NB4 (cell line): ENCODE results near the gene TECPR1.

Experiments
- DNase-seq: peaks from one replicate; pipeline ENCODE4 v3.0.0; 2010; ENCODE audit warnings: low read depth
- H3K4me3 ChIP-seq: one replicate; pipeline ENCODE4 v1.5.1; 2011; ENCODE audit warnings: mild to moderate bottlenecking, low read depth, low read length, moderate library complexity
- MYC ChIP-seq: IDR thresholded peaks from 2 replicates; pipeline ENCODE4 v1.6.1; 2011; ENCODE audit warnings: low read depth, low read length
- POLR2A ChIP-seq: IDR thresholded peaks from 2 replicates; pipeline ENCODE4 v1.6.1; 2011; ENCODE audit warnings: mild to moderate bottlenecking; ENCODE audit not compliant: insufficient read length; ENCODE audit errors: extremely low read depth
- TF ChIP-seq, protein P1 (sequence below): IDR thresholded peaks from one replicate; pipeline ENCODE4 v1.5.1; 2012; ENCODE audit warnings: low read depth, low read length
- TF ChIP-seq, protein P2 (sequence below): IDR thresholded peaks from 2 replicates; pipeline ENCODE4 v1.6.1; 2011; ENCODE audit warnings: low read depth, low read length

TECPR1 gene

DNA sequence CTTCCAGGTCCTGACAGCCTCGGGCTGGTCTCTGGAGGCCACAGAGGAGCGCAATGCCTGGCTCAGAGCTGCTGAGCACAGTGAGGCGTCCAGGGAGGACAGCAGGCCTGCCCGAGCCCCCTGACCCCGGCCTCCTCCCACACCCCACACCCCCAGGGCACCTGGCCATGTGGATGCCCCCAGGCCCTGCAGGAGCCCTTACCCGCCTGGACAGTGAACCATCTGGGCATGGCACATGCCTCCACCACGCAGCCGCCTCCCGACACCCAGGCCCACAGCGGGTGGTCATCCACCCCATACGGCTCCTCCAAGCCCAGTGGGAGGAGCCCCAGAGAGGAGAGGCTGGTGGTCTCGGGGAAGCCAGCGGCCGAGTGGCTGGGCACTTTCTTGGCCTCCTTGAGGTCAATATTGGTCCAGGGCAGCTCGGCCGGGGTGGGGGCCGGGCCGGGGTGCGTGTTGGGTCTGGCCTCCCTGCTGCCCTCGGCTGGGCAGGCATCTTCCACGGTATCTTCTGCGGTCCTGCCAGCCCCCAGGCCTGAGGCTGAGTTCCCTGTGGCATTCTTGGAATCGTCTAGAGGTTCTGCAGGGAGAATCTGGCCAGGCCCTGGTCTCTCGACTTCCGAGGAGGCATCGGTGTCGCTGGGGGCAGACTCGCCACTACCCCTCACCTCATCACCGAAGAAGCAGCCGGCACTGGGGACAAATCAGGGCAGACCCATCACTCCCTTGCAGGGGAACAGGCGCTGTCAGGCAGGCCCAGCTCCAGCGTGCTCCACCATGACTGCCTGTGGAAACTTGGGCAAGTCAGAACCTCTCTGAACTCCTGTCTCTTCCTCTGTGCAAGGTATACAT, 18.6 kb downstream of the TECPR1 start:
- H3K4me3 ChIP-seq, result no peak overlapping the region
- TF ChIP-seq, protein P1, sequence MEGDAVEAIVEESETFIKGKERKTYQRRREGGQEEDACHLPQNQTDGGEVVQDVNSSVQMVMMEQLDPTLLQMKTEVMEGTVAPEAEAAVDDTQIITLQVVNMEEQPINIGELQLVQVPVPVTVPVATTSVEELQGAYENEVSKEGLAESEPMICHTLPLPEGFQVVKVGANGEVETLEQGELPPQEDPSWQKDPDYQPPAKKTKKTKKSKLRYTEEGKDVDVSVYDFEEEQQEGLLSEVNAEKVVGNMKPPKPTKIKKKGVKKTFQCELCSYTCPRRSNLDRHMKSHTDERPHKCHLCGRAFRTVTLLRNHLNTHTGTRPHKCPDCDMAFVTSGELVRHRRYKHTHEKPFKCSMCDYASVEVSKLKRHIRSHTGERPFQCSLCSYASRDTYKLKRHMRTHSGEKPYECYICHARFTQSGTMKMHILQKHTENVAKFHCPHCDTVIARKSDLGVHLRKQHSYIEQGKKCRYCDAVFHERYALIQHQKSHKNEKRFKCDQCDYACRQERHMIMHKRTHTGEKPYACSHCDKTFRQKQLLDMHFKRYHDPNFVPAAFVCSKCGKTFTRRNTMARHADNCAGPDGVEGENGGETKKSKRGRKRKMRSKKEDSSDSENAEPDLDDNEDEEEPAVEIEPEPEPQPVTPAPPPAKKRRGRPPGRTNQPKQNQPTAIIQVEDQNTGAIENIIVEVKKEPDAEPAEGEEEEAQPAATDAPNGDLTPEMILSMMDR, result no peak
- no peak for TF ChIP-seq POLR2A
- TF ChIP-seq, protein P2, sequence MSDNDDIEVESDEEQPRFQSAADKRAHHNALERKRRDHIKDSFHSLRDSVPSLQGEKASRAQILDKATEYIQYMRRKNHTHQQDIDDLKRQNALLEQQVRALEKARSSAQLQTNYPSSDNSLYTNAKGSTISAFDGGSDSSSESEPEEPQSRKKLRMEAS, result no peak
- no peak for TF ChIP-seq MYC
- DNase-seq, result no peak

DNA sequence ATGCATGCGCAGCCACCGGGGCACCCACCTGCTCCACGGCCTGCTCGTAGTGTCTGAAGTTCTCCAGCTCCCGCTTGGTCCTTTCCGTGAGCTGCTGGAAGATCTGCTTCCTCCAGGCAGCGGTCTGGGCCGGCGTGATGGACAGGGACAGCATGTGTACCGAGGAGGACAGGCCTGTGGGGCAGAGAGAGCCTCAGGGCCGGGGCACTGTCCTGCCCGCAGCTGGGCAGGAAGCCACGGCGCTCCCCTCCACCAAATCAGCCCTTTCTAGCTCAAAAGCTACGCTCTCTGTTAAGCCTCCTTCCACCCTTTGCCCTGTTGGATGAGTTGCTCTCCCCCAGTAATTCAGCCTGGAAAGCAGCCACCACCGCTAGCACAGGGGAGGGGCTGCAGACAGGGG, 19.2 kb downstream of the TECPR1 start:
- DNase-seq, result no peak

DNA sequence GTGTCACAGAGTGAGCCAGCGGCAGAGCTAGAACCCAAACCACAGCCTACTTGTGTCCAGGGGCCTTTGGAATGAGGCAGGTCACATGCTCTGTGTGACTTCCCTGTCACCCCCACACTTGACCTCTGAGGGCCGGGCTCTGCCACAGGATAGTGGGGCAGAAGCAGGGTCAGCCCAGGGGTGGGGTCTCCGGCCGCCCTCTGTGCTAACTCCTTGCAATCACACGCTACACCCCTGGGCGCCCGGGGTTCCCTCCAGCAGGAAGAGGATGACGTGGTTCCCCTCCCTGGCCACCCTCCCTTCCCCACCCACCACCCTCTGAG, 19.8 kb downstream of the TECPR1 start:
- DNase-seq, result no peak
- no peak overlapping the region for H3K4me3 ChIP-seq
- TF ChIP-seq POLR2A (no peak), MYC (no peak)
- TF ChIP-seq, protein P1, result no peak
- TF ChIP-seq, protein P2, result no peak

More for the DNA sequence above, 19.2 kb downstream of the TECPR1 start:
- H3K4me3 ChIP-seq, result no peak overlapping the region
- TF ChIP-seq, protein P1, result no peak
- TF ChIP-seq MYC, result no peak
- TF ChIP-seq POLR2A, result no peak
- TF ChIP-seq, protein P2, result no peak

DNA sequence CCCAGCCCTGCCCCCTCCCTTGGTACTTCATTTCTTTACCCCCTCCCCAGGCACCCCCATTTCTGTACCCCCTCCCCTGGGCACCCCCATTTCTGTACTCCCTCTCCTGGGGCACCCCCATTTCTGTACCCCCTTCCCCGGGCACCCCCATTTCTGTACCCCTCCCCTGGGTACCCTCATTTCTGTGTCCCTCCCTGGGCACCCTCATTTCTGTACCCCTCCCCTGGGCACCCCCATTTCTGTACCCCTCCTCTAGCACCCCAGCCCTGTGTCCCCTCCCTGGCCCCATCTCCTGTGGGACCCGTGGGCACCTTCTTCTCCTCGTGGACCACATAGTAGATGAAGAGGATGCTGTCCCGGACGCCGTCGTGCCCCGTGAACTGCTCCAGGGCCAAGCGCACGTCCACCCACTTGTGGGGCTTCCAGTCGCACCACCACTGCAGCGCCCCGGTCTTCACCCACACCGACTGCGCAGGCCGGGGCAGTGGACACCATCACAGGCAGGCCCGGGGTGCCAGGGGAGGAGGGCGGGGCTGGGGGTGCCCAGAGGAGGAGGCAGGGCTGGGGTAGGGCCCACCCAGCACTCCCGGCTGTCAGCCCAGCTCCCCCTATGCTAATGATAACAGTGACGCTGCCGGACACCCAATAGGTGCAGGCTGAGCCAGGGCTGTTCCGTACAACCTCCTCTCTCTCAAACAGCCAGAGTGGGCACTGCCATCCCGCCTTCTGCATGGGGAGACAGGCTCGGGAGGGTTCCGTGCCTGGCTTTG, 20.4 kb downstream of the TECPR1 start:
- TF ChIP-seq, protein P1, result no peak
- TF ChIP-seq, protein P2, result no peak
- no peak for TF ChIP-seq MYC
- no peak for TF ChIP-seq POLR2A
- DNase-seq, result no peak
- H3K4me3 ChIP-seq, result no peak overlapping the region

DNA sequence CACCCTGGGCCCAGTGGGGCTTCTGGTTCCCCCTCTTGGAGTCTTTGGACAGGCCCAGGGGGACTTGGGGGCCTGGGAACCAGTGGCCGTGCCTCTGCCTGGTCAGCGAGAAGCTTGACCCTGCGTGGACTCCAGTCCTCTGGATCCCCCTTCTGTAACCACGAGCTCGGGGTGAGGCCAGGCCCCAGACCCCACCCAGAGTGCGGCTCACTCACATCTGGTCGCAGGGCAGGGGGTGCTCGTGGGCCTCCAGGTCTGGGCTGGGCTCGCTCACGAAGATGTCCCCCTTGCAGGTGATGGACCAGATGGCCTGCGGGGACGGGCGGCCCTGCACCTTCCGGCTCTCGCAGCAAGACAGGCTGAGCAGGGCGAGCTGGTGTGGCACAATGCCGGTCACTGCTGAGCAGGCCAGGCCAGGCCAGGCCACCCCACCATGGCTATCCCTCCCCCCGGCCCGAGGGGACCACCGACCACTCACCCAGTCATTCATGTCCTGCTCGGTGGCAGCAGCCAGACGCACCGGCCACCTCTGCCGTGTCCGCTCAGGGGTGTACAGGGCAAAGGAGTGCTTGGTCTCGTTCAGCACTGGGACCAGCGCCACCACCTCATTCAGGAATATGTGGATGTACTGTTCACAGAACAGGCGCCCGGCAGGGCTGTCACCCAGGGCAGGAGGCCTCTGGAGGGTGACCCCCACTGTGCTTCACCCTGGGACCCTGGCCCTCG, 21.1 kb downstream of the TECPR1 start:
- DNase-seq, result no peak
- H3K4me3 ChIP-seq, result no peak overlapping the region
- TF ChIP-seq POLR2A (no peak), MYC (no peak)
- TF ChIP-seq, protein P2, result no peak
- TF ChIP-seq, protein P1, result no peak
